Fibroblast of lung (primary cell): ENCODE measurements around the gene IDUA.

Experiments used
- CTCF ChIP-seq, 2 donors: IDR thresholded peaks in 1 of 2; conservative IDR thresholded peaks in 1 of 2; 1 replicate in 1 of 2; 2 replicates in 1 of 2; pipeline ENCODE4 v1.5.1; 2011 to 2012; ENCODE audit warnings: low read length in 2 of 2, control low read depth in 1 of 2, inconsistent platforms in 1 of 2, low read depth in 1 of 2, mild to moderate bottlenecking in 1 of 2
- EZH2 ChIP-seq: IDR thresholded peaks from 2 replicates; pipeline ENCODE4 v1.5.1; 2012; ENCODE audit warnings: low read length, control low read depth, mild to moderate bottlenecking; ENCODE audit errors: missing control alignments

- TF ChIP-seq CTCF (conservative IDR thresholded peaks at IDR 0.05 in 1 of 2, IDR thresholded peaks at IDR 0.05 in 1 of 2; ENCODE audit: low read depth in 1 of 2, low read length in 2 of 2) (no peak), EZH2 (no peak)
These were observed 41.9 kb downstream of the IDUA start for GRCh38 chr4:1028574-1029220.
